Lung (tissue), 12 donors: ENCODE data around the gene TEDC1. TPM values are rescaled to one million over a fixed set of nuclear protein-coding genes. Genes with fewer than 3 reads are reported as not detected.

Experiments used
- ATAC-seq: fragments of 200-7000 bp; cut with Tn5 transposase; one replicate; pipeline ENCODE4 v1.9.1; 2020; ENCODE audit warnings: moderate number of reproducible peaks; ENCODE audit not compliant: insufficient read depth, low FRiP score
- DNase-seq, 3 donors: peaks; one replicate each; pipeline ENCODE4 v3.0.0-alpha.2; 2013 to 2017
- H3K27ac ChIP-seq, 2 donors: one replicate each; pipeline ENCODE4 v1.5.1; 2013; ENCODE audit warnings: mild to moderate bottlenecking in 2 of 2, moderate library complexity in 2 of 2, control low read depth in 1 of 2, inconsistent platforms in 1 of 2, low read depth in 1 of 2, low read length in 1 of 2
- H3K27me3 ChIP-seq, 3 donors: one replicate each; pipeline ENCODE4 v1.5.1; 2013; ENCODE audit warnings: low read length in 2 of 3; ENCODE audit not compliant: control insufficient read depth in 3 of 3, insufficient read depth in 3 of 3
- H3K36me3 ChIP-seq, 4 donors: one replicate each; pipeline ENCODE4 v1.5.1; 2013; ENCODE audit warnings: low read length in 4 of 4, mild to moderate bottlenecking in 1 of 4, moderate library complexity in 1 of 4; ENCODE audit not compliant: control insufficient read depth in 4 of 4, insufficient read depth in 4 of 4
- H3K4me1 ChIP-seq, 5 donors: one replicate each; pipeline ENCODE4 v1.5.1; 2013; ENCODE audit warnings: low read length in 5 of 5, mild to moderate bottlenecking in 2 of 5, moderate library complexity in 1 of 5; ENCODE audit not compliant: control insufficient read depth in 5 of 5, insufficient read depth in 5 of 5
- H3K4me3 ChIP-seq: one replicate; pipeline ENCODE4 v1.5.1; 2013; ENCODE audit warnings: mild to moderate bottlenecking, control low read depth, moderate library complexity
- H3K9ac ChIP-seq, 2 donors: one replicate each; pipeline ENCODE4 v1.5.1; 2013; ENCODE audit warnings: low read length in 2 of 2, control low read depth in 1 of 2; ENCODE audit not compliant: insufficient read depth in 1 of 2
- H3K9me3 ChIP-seq, 4 donors: one replicate each; pipeline ENCODE4 v1.5.1; 2013; ENCODE audit warnings: low read length in 3 of 4, mild to moderate bottlenecking in 1 of 4, moderate library complexity in 1 of 4; ENCODE audit not compliant: control insufficient read depth in 4 of 4, insufficient read depth in 3 of 4
- CTCF ChIP-seq: IDR thresholded peaks from 2 replicates; pipeline ENCODE4 v1.5.1; 2012; ENCODE audit warnings: mild to moderate bottlenecking; ENCODE audit errors: control extremely low read depth, extremely low read depth
- WGBS, 2 donors: extraction: QIAGEN DNeasy Blood & Tissue Kit; methylation state at CpG; one replicate each; pipeline ENCODE4 v1.1.7; 2013; 5-methylcytosine and 5-hydroxymethylcytosine counted together
- polyA plus RNA-seq, 2 donors: library from polyadenylated mRNA; stranded (reverse); fragments of 200-250 nt; gene quantifications; one replicate each; pipeline ENCODE4 v1.2.1, GENCODE V29; 2013
- total RNA-seq, 2 donors: library from RNA; depleted of rRNA in 1 of 2; stranded (reverse); fragments of >200 nt in 1 of 2; gene quantifications; one replicate each; pipeline ENCODE4 v1.2.1, GENCODE V29; 2014 to 2021
- donor health status: control.
- donor health status: control.
- donor health status: Bipolar disorder and iron deficiency.
- donor health status: healthy.
- donor health status: DM: yes; HTN: yes; CAD: no.

The TEDC1 gene
- total and polyA plus RNA-seq, 4 donors = 5.8 to 20.8 (median 14.4) TPM

- no peaks in the 10 kb centered on the region for H3K36me3 ChIP-seq
- peaks cover 0 to 10% (median 0%) of the 10 kb centered on the region in 3 donors for H3K27me3 ChIP-seq
- no peak overlapping the region for H3K4me3 ChIP-seq
- H3K4me1 ChIP-seq = peaks cover 4 to 54% (median 44%) of the 10 kb centered on the region in 5 donors
- H3K9me3 ChIP-seq = no peaks in the 10 kb centered on the region
- WGBS, 2 donors = 29 to 30% methylated on average over 12 of the region's 12 CpGs
- ATAC-seq = no peak
- no peak for TF ChIP-seq CTCF
- H3K27ac ChIP-seq = peak overlapping the region in 1 of 2 donors; percentile 91
- no peak overlapping the region for H3K9ac ChIP-seq
- DNase-seq = peak; percentile 62 to 75 (median 66)
Observed at GRCh38 chr14:105485739-105486162, 5.3 kb upstream of the TEDC1 start.

- DNase-seq = peak in 1 of 3 donors; percentile 40
- WGBS, 2 donors = 10% methylated on average over 55 to 56 of the region's 56 CpGs
- Histone ChIP-seq H3K36me3 (no peaks in the 10 kb centered on the region), H3K4me3 (peak within 1 kb of the TSS; percentile 18), H3K4me1 (peaks cover 4 to 48% (median 39%) of the 10 kb centered on the region in 5 donors), H3K27ac (peak within 1 kb of the TSS; percentile 55 to 91), H3K27me3 (peaks cover 0 to 10% (median 0%) of the 10 kb centered on the region in 3 donors), H3K9ac (peak within 1 kb of the TSS in 1 of 2 donors; percentile 25), H3K9me3 (no peaks in the 10 kb centered on the region)
- no peak for TF ChIP-seq CTCF
- no peak for ATAC-seq
Observed at GRCh38 chr14:105486163-105486973, 4.7 kb upstream of the TEDC1 start, which contains the start of gene CRIP1. Gene CRIP1, plus strand, starts transcription at chr14:105486886. Its CDS starts 374 bp downstream, at chr14:105487260.

GRCh38 chr14:105486974-105487448 lies 4.0 kb upstream of the TEDC1 start:
- Histone ChIP-seq H3K4me1 (peaks cover 3 to 46% (median 35%) of the 10 kb centered on the region in 5 donors), H3K4me3 (peak overlapping the region; percentile 18), H3K36me3 (no peaks in the 10 kb centered on the region), H3K27ac (peak overlapping the region; percentile 55 to 91), H3K9me3 (no peaks in the 10 kb centered on the region), H3K9ac (peak overlapping the region in 1 of 2 donors; percentile 25), H3K27me3 (peaks cover 0 to 10% (median 0%) of the 10 kb centered on the region in 3 donors)
- DNase-seq (peak in 1 of 3 donors; percentile 39), ATAC-seq (no peak)
- WGBS, 2 donors = 2% methylated on average over 43 to 45 of the region's 45 CpGs
- no peak for TF ChIP-seq CTCF
